ENCODE data around the gene AUTS2.

AUTS2 gene

GRCh38 chr7:70301673-70302185, 703.5 kb downstream of the AUTS2 start:
- Histone ChIP-seq H3K4me1 (ENCODE audit: control insufficient read depth in 2 of 2, insufficient read depth in 2 of 2, low read length in 2 of 2) (no peaks in the 10 kb centered on the region), H3K36me3 (ENCODE audit: control insufficient read depth in 2 of 2, insufficient read depth in 2 of 2, low read length in 2 of 2) (no peaks in the 10 kb centered on the region), H3K27me3 (ENCODE audit: control insufficient read depth in 2 of 2, insufficient read depth in 2 of 2, low read length in 2 of 2) (no peaks in the 10 kb centered on the region), H3K9me3 (ENCODE audit: control insufficient read depth in 2 of 2, low read length in 2 of 2) (no peaks in the 10 kb centered on the region), H3K9ac (ENCODE audit: low read depth in 1 of 2, low read length in 2 of 2) (no peak overlapping the region), H3K27ac (ENCODE audit: low read depth in 2 of 2, low read length in 2 of 2) (no peak overlapping the region), H3K4me3 (ENCODE audit: low read length in 2 of 2) (no peak overlapping the region)

- Histone ChIP-seq H3K9ac (ENCODE audit: low read depth in 1 of 2, low read length in 2 of 2) (no peak overlapping the region), H3K4me1 (ENCODE audit: control insufficient read depth in 2 of 2, insufficient read depth in 2 of 2, low read length in 2 of 2) (no peaks in the 10 kb centered on the region), H3K27me3 (ENCODE audit: control insufficient read depth in 2 of 2, insufficient read depth in 2 of 2, low read length in 2 of 2) (no peaks in the 10 kb centered on the region), H3K4me3 (ENCODE audit: low read length in 2 of 2) (no peak overlapping the region), H3K36me3 (ENCODE audit: control insufficient read depth in 2 of 2, insufficient read depth in 2 of 2, low read length in 2 of 2) (no peaks in the 10 kb centered on the region), H3K9me3 (ENCODE audit: control insufficient read depth in 2 of 2, low read length in 2 of 2) (no peaks in the 10 kb centered on the region), H3K27ac (ENCODE audit: low read depth in 2 of 2, low read length in 2 of 2) (no peak overlapping the region)
Observed at GRCh38 chr7:70303309-70303708, 705.0 kb downstream of the AUTS2 start.

- no peak overlapping the region for H3K9ac ChIP-seq (ENCODE audit: low read depth in 1 of 2, low read length in 2 of 2)
- no peaks in the 10 kb centered on the region for H3K36me3 ChIP-seq (ENCODE audit: control insufficient read depth in 2 of 2, insufficient read depth in 2 of 2, low read length in 2 of 2)
- no peaks in the 10 kb centered on the region for H3K4me1 ChIP-seq (ENCODE audit: control insufficient read depth in 2 of 2, insufficient read depth in 2 of 2, low read length in 2 of 2)
Observed at GRCh38 chr7:70303780-70304179, 705.5 kb downstream of the AUTS2 start.

GRCh38 chr7:70306173-70306572, 707.9 kb downstream of the AUTS2 start:
- Histone ChIP-seq H3K27me3 (ENCODE audit: control insufficient read depth in 2 of 2, insufficient read depth in 2 of 2, low read length in 2 of 2) (no peaks in the 10 kb centered on the region), H3K9ac (ENCODE audit: low read depth in 1 of 2, low read length in 2 of 2) (no peak overlapping the region), H3K9me3 (ENCODE audit: control insufficient read depth in 2 of 2, low read length in 2 of 2) (no peaks in the 10 kb centered on the region), H3K36me3 (ENCODE audit: control insufficient read depth in 2 of 2, insufficient read depth in 2 of 2, low read length in 2 of 2) (no peaks in the 10 kb centered on the region), H3K4me1 (ENCODE audit: control insufficient read depth in 2 of 2, insufficient read depth in 2 of 2, low read length in 2 of 2) (no peaks in the 10 kb centered on the region), H3K27ac (ENCODE audit: low read depth in 2 of 2, low read length in 2 of 2) (no peak overlapping the region), H3K4me3 (ENCODE audit: low read length in 2 of 2) (no peak overlapping the region)

More at GRCh38 chr7:70303780-70304179, 705.5 kb downstream of the AUTS2 start:
- Histone ChIP-seq H3K27me3 (ENCODE audit: control insufficient read depth in 2 of 2, insufficient read depth in 2 of 2, low read length in 2 of 2) (no peaks in the 10 kb centered on the region), H3K9me3 (ENCODE audit: control insufficient read depth in 2 of 2, low read length in 2 of 2) (no peaks in the 10 kb centered on the region), H3K4me3 (ENCODE audit: low read length in 2 of 2) (no peak overlapping the region), H3K27ac (ENCODE audit: low read depth in 2 of 2, low read length in 2 of 2) (no peak overlapping the region)

- Histone ChIP-seq H3K9ac (ENCODE audit: low read depth in 1 of 2, low read length in 2 of 2) (no peak overlapping the region), H3K4me1 (ENCODE audit: control insufficient read depth in 2 of 2, insufficient read depth in 2 of 2, low read length in 2 of 2) (no peaks in the 10 kb centered on the region), H3K4me3 (ENCODE audit: low read length in 2 of 2) (no peak overlapping the region), H3K27ac (ENCODE audit: low read depth in 2 of 2, low read length in 2 of 2) (peak overlapping the region in 1 of 2 donors; percentile 14), H3K27me3 (ENCODE audit: control insufficient read depth in 2 of 2, insufficient read depth in 2 of 2, low read length in 2 of 2) (no peaks in the 10 kb centered on the region), H3K9me3 (ENCODE audit: control insufficient read depth in 2 of 2, low read length in 2 of 2) (no peaks in the 10 kb centered on the region), H3K36me3 (ENCODE audit: control insufficient read depth in 2 of 2, insufficient read depth in 2 of 2, low read length in 2 of 2) (no peaks in the 10 kb centered on the region)
Observed at GRCh38 chr7:70307544-70308106, 709.4 kb downstream of the AUTS2 start.

GRCh38 chr7:70312336-70312735, 714.1 kb downstream of the AUTS2 start:
- H3K27me3 ChIP-seq (ENCODE audit: control insufficient read depth in 2 of 2, insufficient read depth in 2 of 2, low read length in 2 of 2), result no peaks in the 10 kb centered on the region
- no peaks in the 10 kb centered on the region for H3K9me3 ChIP-seq (ENCODE audit: control insufficient read depth in 2 of 2, low read length in 2 of 2)

GRCh38 chr7:70313271-70313670, 715.0 kb downstream of the AUTS2 start:
- Histone ChIP-seq H3K27ac (ENCODE audit: low read depth in 2 of 2, low read length in 2 of 2) (no peak overlapping the region), H3K36me3 (ENCODE audit: control insufficient read depth in 2 of 2, insufficient read depth in 2 of 2, low read length in 2 of 2) (no peaks in the 10 kb centered on the region), H3K4me1 (ENCODE audit: control insufficient read depth in 2 of 2, insufficient read depth in 2 of 2, low read length in 2 of 2) (no peaks in the 10 kb centered on the region), H3K4me3 (ENCODE audit: low read length in 2 of 2) (no peak overlapping the region), H3K9ac (ENCODE audit: low read depth in 1 of 2, low read length in 2 of 2) (no peak overlapping the region), H3K27me3 (ENCODE audit: control insufficient read depth in 2 of 2, insufficient read depth in 2 of 2, low read length in 2 of 2) (no peaks in the 10 kb centered on the region), H3K9me3 (ENCODE audit: control insufficient read depth in 2 of 2, low read length in 2 of 2) (no peaks in the 10 kb centered on the region)

More at GRCh38 chr7:70312336-70312735, 714.1 kb downstream of the AUTS2 start:
- Histone ChIP-seq H3K9ac (ENCODE audit: low read depth in 1 of 2, low read length in 2 of 2) (no peak overlapping the region), H3K4me1 (ENCODE audit: control insufficient read depth in 2 of 2, insufficient read depth in 2 of 2, low read length in 2 of 2) (no peaks in the 10 kb centered on the region), H3K36me3 (ENCODE audit: control insufficient read depth in 2 of 2, insufficient read depth in 2 of 2, low read length in 2 of 2) (no peaks in the 10 kb centered on the region), H3K4me3 (ENCODE audit: low read length in 2 of 2) (no peak overlapping the region), H3K27ac (ENCODE audit: low read depth in 2 of 2, low read length in 2 of 2) (no peak overlapping the region)

- Histone ChIP-seq H3K4me3 (ENCODE audit: low read length in 2 of 2) (no peak overlapping the region), H3K4me1 (ENCODE audit: control insufficient read depth in 2 of 2, insufficient read depth in 2 of 2, low read length in 2 of 2) (no peaks in the 10 kb centered on the region), H3K27ac (ENCODE audit: low read depth in 2 of 2, low read length in 2 of 2) (no peak overlapping the region), H3K9ac (ENCODE audit: low read depth in 1 of 2, low read length in 2 of 2) (no peak overlapping the region), H3K36me3 (ENCODE audit: control insufficient read depth in 2 of 2, insufficient read depth in 2 of 2, low read length in 2 of 2) (no peaks in the 10 kb centered on the region), H3K9me3 (ENCODE audit: control insufficient read depth in 2 of 2, low read length in 2 of 2) (no peaks in the 10 kb centered on the region), H3K27me3 (ENCODE audit: control insufficient read depth in 2 of 2, insufficient read depth in 2 of 2, low read length in 2 of 2) (no peaks in the 10 kb centered on the region)
Observed at GRCh38 chr7:70313687-70314086, 715.4 kb downstream of the AUTS2 start.

GRCh38 chr7:70314221-70314620, 715.9 kb downstream of the AUTS2 start:
- no peaks in the 10 kb centered on the region for H3K36me3 ChIP-seq (ENCODE audit: control insufficient read depth in 2 of 2, insufficient read depth in 2 of 2, low read length in 2 of 2)
- no peak overlapping the region for H3K4me3 ChIP-seq (ENCODE audit: low read length in 2 of 2)
- H3K4me1 ChIP-seq (ENCODE audit: control insufficient read depth in 2 of 2, insufficient read depth in 2 of 2, low read length in 2 of 2), result no peaks in the 10 kb centered on the region

GRCh38 chr7:70316745-70317144, 718.5 kb downstream of the AUTS2 start:
- H3K9ac ChIP-seq (ENCODE audit: low read depth in 1 of 2, low read length in 2 of 2), result no peak overlapping the region
- no peak overlapping the region for H3K27ac ChIP-seq (ENCODE audit: low read depth in 2 of 2, low read length in 2 of 2)
- H3K9me3 ChIP-seq (ENCODE audit: control insufficient read depth in 2 of 2, low read length in 2 of 2), result no peaks in the 10 kb centered on the region
- H3K36me3 ChIP-seq (ENCODE audit: control insufficient read depth in 2 of 2, insufficient read depth in 2 of 2, low read length in 2 of 2), result no peaks in the 10 kb centered on the region
- no peaks in the 10 kb centered on the region for H3K27me3 ChIP-seq (ENCODE audit: control insufficient read depth in 2 of 2, insufficient read depth in 2 of 2, low read length in 2 of 2)
- no peaks in the 10 kb centered on the region for H3K4me1 ChIP-seq (ENCODE audit: control insufficient read depth in 2 of 2, insufficient read depth in 2 of 2, low read length in 2 of 2)
- no peak overlapping the region for H3K4me3 ChIP-seq (ENCODE audit: low read length in 2 of 2)

More at GRCh38 chr7:70314221-70314620, 715.9 kb downstream of the AUTS2 start:
- Histone ChIP-seq H3K9me3 (ENCODE audit: control insufficient read depth in 2 of 2, low read length in 2 of 2) (no peaks in the 10 kb centered on the region), H3K9ac (ENCODE audit: low read depth in 1 of 2, low read length in 2 of 2) (no peak overlapping the region), H3K27ac (ENCODE audit: low read depth in 2 of 2, low read length in 2 of 2) (no peak overlapping the region), H3K27me3 (ENCODE audit: control insufficient read depth in 2 of 2, insufficient read depth in 2 of 2, low read length in 2 of 2) (no peaks in the 10 kb centered on the region)

Measured in mucosa of rectum (tissue), 2 donors.